Prostate gland (tissue), 2 donors: ENCODE results near the gene FCN2. TPM values are rescaled to one million over a fixed set of nuclear protein-coding genes. Genes with fewer than 3 reads are reported as not detected.

Source experiments
- DNase-seq: peaks from one replicate; pipeline ENCODE4 v3.0.0-alpha.2; 2019; ENCODE audit warnings: low spot score
- H3K27ac ChIP-seq, 2 donors: fragments of 200-600 bp; sonication (generic); 2 replicates each; pipeline ENCODE4 v1.5.1; 2017 to 2019
- H3K27me3 ChIP-seq: fragments of 200-600 bp; sonication (generic); replicated peaks from 2 replicates; pipeline ENCODE4 v1.5.1; 2019; ENCODE audit not compliant: insufficient read depth
- H3K36me3 ChIP-seq, 2 donors: fragments of 200-600 bp; sonication (generic); 1 replicate in 1 of 2; 2 replicates in 1 of 2; pipeline versions ENCODE4 v1.5.1 to v1.8.1; 2017 to 2019
- H3K4me1 ChIP-seq: fragments of 200-600 bp; sonication (generic); replicated peaks from 2 replicates; pipeline ENCODE4 v1.5.1; 2019
- H3K4me3 ChIP-seq, 2 donors: fragments of 200-600 bp; sonication (generic); 2 replicates each; pipeline ENCODE4 v1.5.1; 2017 to 2019
- H3K9me3 ChIP-seq: fragments of 200-600 bp; sonication (generic); 2 replicates; pipeline ENCODE4 v1.5.1; 2017
- POLR2A ChIP-seq: fragments of 450-650 bp; IDR thresholded peaks from one replicate; pipeline ENCODE4 v1.6.1; 2016; ENCODE audit warnings: antibody characterized with exemption, mild to moderate bottlenecking
- POLR2AphosphoS5 ChIP-seq: sonication (generic); formaldehyde crosslinking; IDR thresholded peaks from one replicate; pipeline ENCODE4 v1.6.1; 2017; ENCODE audit warnings: antibody characterized with exemption
- WGBS: methylation state at CpG from one replicate; pipeline ENCODE4 v1.1.5; 2018; 5-methylcytosine and 5-hydroxymethylcytosine counted together
- intact Hi-C: fragments of 100-400 bp; cut with DNase I; formaldehyde crosslinking; loops from one replicate; pipeline ENCODE4 v1.14.2; 2022
- total RNA-seq, 2 donors: library from RNA; depleted of rRNA; stranded (reverse); fragments of >200 nt; gene quantifications; one replicate each; pipeline ENCODE4 v1.1.0, GENCODE V29; 2016
- TF ChIP-seq, protein P1 (sequence below), 4 experiments: fragments of 200-600 bp in 2 of 4; fragments of 450-650 bp in 2 of 4; sonication (generic) in 2 of 4; IDR thresholded peaks; 1 replicate in 3 of 4; 2 replicates in 1 of 4; pipeline ENCODE4 v1.5.1; 2016 to 2019; ENCODE audit warnings: antibody characterized with exemption in 4 of 4, mild to moderate bottlenecking in 2 of 4, moderate library complexity in 2 of 4

Gene FCN2
- total RNA-seq, 2 donors from 2014 or later = 2.4 TPM; not detected in 1

DNA sequence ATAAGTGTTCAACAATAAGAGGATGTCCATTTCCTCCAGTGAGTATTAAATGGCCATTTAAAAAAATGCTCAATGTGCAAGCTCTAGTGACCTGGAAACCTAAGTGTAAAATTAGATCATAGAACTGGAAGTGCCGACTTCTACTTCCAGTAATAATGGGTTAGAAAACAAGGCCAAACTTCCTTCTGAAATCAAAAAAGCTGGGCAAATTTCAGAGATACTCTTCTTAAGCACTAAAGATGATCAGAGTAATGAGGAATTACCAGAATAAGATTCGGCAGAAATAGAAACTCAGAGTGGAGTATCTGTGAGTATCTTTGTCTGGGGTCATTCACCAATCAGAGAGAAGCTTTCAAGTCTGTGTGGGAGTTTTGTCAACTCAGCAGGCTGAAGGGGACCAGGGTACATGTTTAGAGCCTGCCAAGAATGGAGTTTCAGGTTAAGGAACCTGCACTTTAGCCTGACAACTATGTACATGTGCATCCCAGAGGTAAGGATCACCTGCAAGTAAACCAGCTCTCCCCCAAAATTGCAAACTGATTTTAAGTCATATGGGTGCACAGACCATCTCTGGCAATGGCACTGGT, 17.1 kb downstream of the FCN2 start:
- intact Hi-C loops = no loop called here
- WGBS = 41% methylated on average over 2 of the region's 2 CpGs
- no peak for TF ChIP-seq POLR2A
- TF ChIP-seq POLR2AphosphoS5 = no peak
- TF ChIP-seq, protein P1, sequence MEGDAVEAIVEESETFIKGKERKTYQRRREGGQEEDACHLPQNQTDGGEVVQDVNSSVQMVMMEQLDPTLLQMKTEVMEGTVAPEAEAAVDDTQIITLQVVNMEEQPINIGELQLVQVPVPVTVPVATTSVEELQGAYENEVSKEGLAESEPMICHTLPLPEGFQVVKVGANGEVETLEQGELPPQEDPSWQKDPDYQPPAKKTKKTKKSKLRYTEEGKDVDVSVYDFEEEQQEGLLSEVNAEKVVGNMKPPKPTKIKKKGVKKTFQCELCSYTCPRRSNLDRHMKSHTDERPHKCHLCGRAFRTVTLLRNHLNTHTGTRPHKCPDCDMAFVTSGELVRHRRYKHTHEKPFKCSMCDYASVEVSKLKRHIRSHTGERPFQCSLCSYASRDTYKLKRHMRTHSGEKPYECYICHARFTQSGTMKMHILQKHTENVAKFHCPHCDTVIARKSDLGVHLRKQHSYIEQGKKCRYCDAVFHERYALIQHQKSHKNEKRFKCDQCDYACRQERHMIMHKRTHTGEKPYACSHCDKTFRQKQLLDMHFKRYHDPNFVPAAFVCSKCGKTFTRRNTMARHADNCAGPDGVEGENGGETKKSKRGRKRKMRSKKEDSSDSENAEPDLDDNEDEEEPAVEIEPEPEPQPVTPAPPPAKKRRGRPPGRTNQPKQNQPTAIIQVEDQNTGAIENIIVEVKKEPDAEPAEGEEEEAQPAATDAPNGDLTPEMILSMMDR (IDR thresholded peaks at IDR 0.05) = no peak
- Histone ChIP-seq H3K9me3 (no peaks in the 10 kb centered on the region), H3K27me3 (no peaks in the 10 kb centered on the region), H3K4me3 (no peak overlapping the region), H3K4me1 (no peaks in the 10 kb centered on the region), H3K36me3 (no peaks in the 10 kb centered on the region), H3K27ac (peak overlapping the region in 1 of 2 donors; percentile 59)
- no peak for DNase-seq

DNA sequence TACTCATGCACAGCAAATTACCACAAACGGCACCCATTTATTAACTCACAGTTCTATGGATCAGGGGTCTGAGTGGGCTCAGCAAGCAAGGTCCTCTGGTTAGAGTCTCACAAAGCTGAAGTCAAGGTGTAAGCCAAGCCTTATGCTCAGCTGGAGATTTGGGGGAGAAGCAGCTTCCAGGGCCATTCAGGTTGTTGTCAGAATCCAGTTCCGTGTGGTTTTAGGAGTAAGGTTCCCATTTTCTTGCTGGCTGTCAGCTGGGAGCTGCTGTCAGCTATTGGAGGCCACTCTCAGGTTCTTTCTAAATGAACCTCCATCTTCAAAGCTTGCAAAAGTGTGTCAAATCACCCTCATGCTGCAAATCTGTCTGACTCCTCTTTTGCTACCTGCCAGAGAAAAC, 17.7 kb downstream of the FCN2 start:
- Histone ChIP-seq H3K36me3 (no peaks in the 10 kb centered on the region), H3K4me3 (no peak overlapping the region), H3K27ac (no peak overlapping the region), H3K4me1 (no peaks in the 10 kb centered on the region), H3K27me3 (no peaks in the 10 kb centered on the region), H3K9me3 (no peaks in the 10 kb centered on the region)
- TF ChIP-seq POLR2A = no peak
- TF ChIP-seq, protein P1 (IDR thresholded peaks at IDR 0.05) = no peak
- no peak for TF ChIP-seq POLR2AphosphoS5
- WGBS = 64% methylated on average over 2 of the region's 2 CpGs
- no peak for DNase-seq
- intact Hi-C loops = no loop called here

DNA sequence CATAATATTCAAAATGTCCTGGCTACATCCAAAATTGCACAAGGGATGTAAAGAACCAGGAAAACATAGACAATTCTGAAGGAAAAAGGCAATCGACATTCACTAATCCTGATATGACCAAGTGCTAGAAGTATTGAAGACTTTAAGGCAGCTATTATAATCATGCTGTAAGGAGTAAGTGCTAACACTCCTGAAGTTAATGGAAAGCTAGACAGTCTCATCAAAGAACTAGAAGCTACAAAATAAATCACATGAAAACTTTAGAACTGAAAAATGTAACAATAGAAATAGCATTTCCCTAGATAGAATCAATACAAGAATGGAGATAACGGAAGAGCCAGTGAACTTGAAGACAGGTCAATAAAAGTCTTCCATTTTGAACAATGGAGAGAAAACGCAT, 18.6 kb downstream of the FCN2 start:
- Histone ChIP-seq H3K4me1 (no peaks in the 10 kb centered on the region), H3K36me3 (no peaks in the 10 kb centered on the region), H3K9me3 (no peaks in the 10 kb centered on the region), H3K27ac (no peak overlapping the region), H3K4me3 (no peak overlapping the region), H3K27me3 (no peaks in the 10 kb centered on the region)
- no peak for DNase-seq
- 83% methylated on average over 3 of the region's 3 CpGs for WGBS
- intact Hi-C loops = no loop called here
- TF ChIP-seq POLR2A (no peak), POLR2AphosphoS5 (no peak)
- TF ChIP-seq, protein P1 (IDR thresholded peaks at IDR 0.05) = no peak

DNA sequence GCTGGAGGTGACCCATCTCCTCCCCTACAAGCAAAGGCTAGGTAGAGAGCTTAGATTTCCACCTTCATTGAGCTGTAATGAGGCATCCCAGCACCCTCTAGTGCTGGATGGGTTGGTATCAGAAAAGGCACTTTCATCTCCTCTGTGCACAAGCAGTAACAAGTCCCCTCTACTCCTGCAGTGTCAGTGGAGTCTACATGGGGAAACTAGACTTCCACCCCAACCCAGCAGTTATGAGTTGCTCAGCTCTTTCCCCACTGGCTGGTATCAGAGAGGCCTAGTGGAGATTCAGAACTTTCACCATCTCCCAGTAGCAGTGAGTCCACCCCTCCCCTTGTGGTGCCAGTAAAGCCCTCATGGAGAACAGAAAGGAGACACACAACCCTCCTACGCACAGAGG, 19.2 kb downstream of the FCN2 start:
- H3K36me3 ChIP-seq = no peaks in the 10 kb centered on the region
- H3K27me3 ChIP-seq = no peaks in the 10 kb centered on the region
- no peak for DNase-seq
- no peak overlapping the region for H3K4me3 ChIP-seq
- no peak overlapping the region for H3K27ac ChIP-seq
- TF ChIP-seq POLR2A (no peak), POLR2AphosphoS5 (no peak)
- TF ChIP-seq, protein P1 (IDR thresholded peaks at IDR 0.05) = no peak
- H3K4me1 ChIP-seq = no peaks in the 10 kb centered on the region
- no peaks in the 10 kb centered on the region for H3K9me3 ChIP-seq
- 82% methylated on average over 1 of the region's 1 CpG for WGBS
- intact Hi-C loops = no loop called here

DNA sequence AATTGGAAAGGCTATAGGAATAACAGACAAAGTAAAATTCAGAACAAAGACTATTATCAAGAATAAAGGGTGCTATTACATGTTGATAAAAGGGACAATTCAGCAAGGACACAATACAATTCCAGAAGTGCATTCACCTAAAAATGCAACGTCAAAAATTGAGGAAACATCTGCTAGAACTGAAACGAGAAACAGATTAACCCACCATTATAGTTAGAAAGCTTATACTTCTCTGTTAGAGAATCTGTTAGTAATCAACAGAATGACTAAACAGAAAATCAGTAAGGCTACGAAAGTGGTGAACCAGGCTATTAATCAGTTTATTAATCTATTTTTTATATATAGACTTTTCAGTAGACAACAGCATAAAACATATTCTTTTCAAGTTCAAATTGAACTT, 22.3 kb downstream of the FCN2 start:
- H3K27me3 ChIP-seq = no peaks in the 10 kb centered on the region
- no peak for TF ChIP-seq POLR2A
- TF ChIP-seq, protein P1 (IDR thresholded peaks at IDR 0.05) = no peak
- no peak for TF ChIP-seq POLR2AphosphoS5
- H3K36me3 ChIP-seq = no peaks in the 10 kb centered on the region
- no peak for DNase-seq
- H3K9me3 ChIP-seq = no peaks in the 10 kb centered on the region
- no peak overlapping the region for H3K27ac ChIP-seq
- H3K4me1 ChIP-seq = no peaks in the 10 kb centered on the region
- intact Hi-C loops = no loop called here
- 71% methylated on average over 3 of the region's 3 CpGs for WGBS
- no peak overlapping the region for H3K4me3 ChIP-seq
